ENCODE results near the gene TMEM175. TPM values are rescaled to one million over a fixed set of nuclear protein-coding genes. Genes with fewer than 3 reads are reported as not detected.

Gene TMEM175
- total and polyA plus RNA-seq, 2 of the 13 experiments (the other 11 are each of a cell fraction or from before 2014, with no cell fraction given): 5.1 to 9.9 TPM

DNA sequence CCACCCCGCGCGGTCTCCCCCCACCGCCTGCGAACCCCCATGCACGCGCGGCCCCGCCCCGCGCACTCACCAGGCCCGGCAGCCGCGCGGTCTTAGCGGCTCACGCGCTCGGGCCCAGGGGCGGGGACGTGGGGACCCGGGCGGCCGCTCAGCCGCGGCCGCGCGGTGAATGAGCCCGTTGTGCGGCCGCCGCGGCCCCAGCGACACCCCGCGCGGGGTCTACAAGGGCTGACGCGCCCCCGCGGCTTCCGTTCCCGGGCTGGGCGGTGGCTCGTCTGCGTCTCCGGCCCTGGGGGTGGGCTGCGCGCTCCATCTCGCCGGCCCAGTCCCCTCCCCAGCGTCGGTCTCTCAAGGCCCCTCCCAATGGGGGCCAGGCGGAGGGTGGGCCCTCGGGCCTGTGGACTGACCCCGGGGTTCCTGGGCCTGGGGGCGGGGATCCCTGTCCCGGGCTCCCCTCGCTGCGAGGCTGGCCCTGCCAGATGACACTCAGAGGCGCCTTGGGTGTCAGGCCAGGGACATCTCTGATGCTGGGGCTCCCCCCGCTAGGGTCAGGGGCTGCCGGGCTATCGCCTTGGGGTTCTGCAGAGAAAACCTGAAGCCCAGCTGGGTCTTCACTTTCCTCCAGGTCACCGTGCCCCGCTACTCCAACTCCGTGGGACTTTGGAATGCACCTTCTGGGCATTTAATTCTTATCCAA, 65.3 kb downstream of the TMEM175 start (continued):
- TF ChIP-seq, protein P1, sequence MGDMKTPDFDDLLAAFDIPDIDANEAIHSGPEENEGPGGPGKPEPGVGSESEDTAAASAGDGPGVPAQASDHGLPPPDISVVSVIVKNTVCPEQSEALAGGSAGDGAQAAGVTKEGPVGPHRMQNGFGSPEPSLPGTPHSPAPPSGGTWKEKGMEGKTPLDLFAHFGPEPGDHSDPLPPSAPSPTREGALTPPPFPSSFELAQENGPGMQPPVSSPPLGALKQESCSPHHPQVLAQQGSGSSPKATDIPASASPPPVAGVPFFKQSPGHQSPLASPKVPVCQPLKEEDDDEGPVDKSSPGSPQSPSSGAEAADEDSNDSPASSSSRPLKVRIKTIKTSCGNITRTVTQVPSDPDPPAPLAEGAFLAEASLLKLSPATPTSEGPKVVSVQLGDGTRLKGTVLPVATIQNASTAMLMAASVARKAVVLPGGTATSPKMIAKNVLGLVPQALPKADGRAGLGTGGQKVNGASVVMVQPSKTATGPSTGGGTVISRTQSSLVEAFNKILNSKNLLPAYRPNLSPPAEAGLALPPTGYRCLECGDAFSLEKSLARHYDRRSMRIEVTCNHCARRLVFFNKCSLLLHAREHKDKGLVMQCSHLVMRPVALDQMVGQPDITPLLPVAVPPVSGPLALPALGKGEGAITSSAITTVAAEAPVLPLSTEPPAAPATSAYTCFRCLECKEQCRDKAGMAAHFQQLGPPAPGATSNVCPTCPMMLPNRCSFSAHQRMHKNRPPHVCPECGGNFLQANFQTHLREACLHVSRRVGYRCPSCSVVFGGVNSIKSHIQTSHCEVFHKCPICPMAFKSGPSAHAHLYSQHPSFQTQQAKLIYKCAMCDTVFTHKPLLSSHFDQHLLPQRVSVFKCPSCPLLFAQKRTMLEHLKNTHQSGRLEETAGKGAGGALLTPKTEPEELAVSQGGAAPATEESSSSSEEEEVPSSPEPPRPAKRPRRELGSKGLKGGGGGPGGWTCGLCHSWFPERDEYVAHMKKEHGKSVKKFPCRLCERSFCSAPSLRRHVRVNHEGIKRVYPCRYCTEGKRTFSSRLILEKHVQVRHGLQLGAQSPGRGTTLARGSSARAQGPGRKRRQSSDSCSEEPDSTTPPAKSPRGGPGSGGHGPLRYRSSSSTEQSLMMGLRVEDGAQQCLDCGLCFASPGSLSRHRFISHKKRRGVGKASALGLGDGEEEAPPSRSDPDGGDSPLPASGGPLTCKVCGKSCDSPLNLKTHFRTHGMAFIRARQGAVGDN (CRISPR knock-in tag; IDR thresholded peaks at IDR 0.05): peak; percentile 37; the same call in 1 of the 2 replicates
- TF ChIP-seq EHMT2 (IDR thresholded peaks at IDR 0.05; ENCODE audit: borderline replicate concordance, low read depth, low read length) (no peak), ZNF563 (CRISPR knock-in tag; IDR thresholded peaks at IDR 0.05) (0 out of 2 replicates have a peak, but pooled peaks have one; percentile 23), ZSCAN21 (CRISPR knock-in tag; IDR thresholded peaks at IDR 0.05; ENCODE audit: borderline replicate concordance) (no peak), ZNF296 (CRISPR knock-in tag; conservative IDR thresholded peaks at IDR 0.05) (no peak), GFI1 (CRISPR knock-in tag; IDR thresholded peaks at IDR 0.05; ENCODE audit: borderline replicate concordance) (peak; percentile 13; the same call in 1 of the 2 replicates), MAZ (IDR thresholded peaks at IDR 0.05; ENCODE audit: borderline replicate concordance, low read depth, low read length) (no peak), MAZ (CRISPR knock-in tag; IDR thresholded peaks at IDR 0.05; ENCODE audit: low read depth) (0 out of 2 replicates have a peak, but pooled peaks have one; percentile 24), MBNL3 (CRISPR knock-in tag; conservative IDR thresholded peaks at IDR 0.05) (no peak), SAP130 (CRISPR knock-in tag; IDR thresholded peaks at IDR 0.05; ENCODE audit: low read depth) (0 out of 2 replicates have a peak, but pooled peaks have one; percentile 4), NPAS2 (CRISPR knock-in tag; IDR thresholded peaks at IDR 0.05; ENCODE audit: borderline replicate concordance) (no peak)
- TF ChIP-seq, protein P2, sequence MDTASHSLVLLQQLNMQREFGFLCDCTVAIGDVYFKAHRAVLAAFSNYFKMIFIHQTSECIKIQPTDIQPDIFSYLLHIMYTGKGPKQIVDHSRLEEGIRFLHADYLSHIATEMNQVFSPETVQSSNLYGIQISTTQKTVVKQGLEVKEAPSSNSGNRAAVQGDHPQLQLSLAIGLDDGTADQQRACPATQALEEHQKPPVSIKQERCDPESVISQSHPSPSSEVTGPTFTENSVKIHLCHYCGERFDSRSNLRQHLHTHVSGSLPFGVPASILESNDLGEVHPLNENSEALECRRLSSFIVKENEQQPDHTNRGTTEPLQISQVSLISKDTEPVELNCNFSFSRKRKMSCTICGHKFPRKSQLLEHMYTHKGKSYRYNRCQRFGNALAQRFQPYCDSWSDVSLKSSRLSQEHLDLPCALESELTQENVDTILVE (CRISPR knock-in tag; IDR thresholded peaks at IDR 0.05): no peak

Measured in HepG2 (cell line).